Tongue (tissue), 2 donors: ENCODE results near the gene CKAP2L. TPM values are rescaled to one million over a fixed set of nuclear protein-coding genes. Genes with fewer than 3 reads are reported as not detected.
A peak's percentile ranks its signal among the peaks of the same experiment; 100 is the strongest.

Experiments used
- DNase-seq: peaks from one replicate; pipeline ENCODE4 v3.0.0-alpha.2; 2015
- total RNA-seq: library from RNA; depleted of rRNA; stranded (reverse); fragments of >200 nt; gene quantifications from one replicate; pipeline ENCODE4 v1.2.3, GENCODE V29; 2014

Gene CKAP2L
- total RNA-seq, 1 donor from 2014 or later = 35.3 TPM

- DNase-seq = no peak
Observed at GRCh38 chr2:112758711-112759110, 5.7 kb downstream of the CKAP2L start.

- no peak for DNase-seq
Observed at GRCh38 chr2:112757265-112757664, 7.1 kb downstream of the CKAP2L start.

- DNase-seq = no peak
Observed at GRCh38 chr2:112756207-112756606, 8.2 kb downstream of the CKAP2L start.

GRCh38 chr2:112755444-112755843 is 9.0 kb downstream of the CKAP2L start:
- DNase-seq = no peak

GRCh38 chr2:112754564-112754963 is 9.8 kb downstream of the CKAP2L start:
- no peak for DNase-seq

- DNase-seq = no peak
Observed at GRCh38 chr2:112752667-112753066, 11.7 kb downstream of the CKAP2L start.

- no peak for DNase-seq
Observed at GRCh38 chr2:112751451-112752197, 12.8 kb downstream of the CKAP2L start.

GRCh38 chr2:112750560-112750843 is 13.9 kb downstream of the CKAP2L start:
- DNase-seq = no peak

GRCh38 chr2:112749755-112750559 is 14.5 kb downstream of the CKAP2L start:
- DNase-seq = peak; percentile 80

- no peak for DNase-seq
Observed at GRCh38 chr2:112740527-112740926, 23.9 kb downstream of the CKAP2L start.

GRCh38 chr2:112737542-112738232 is 26.7 kb downstream of the CKAP2L start:
- DNase-seq = no peak

- DNase-seq = no peak
Observed at GRCh38 chr2:112733871-112734270, 30.5 kb downstream of the CKAP2L start.

GRCh38 chr2:112733456-112733855 is 31.0 kb downstream of the CKAP2L start:
- no peak for DNase-seq

GRCh38 chr2:112731479-112731878 is 32.9 kb downstream of the CKAP2L start:
- no peak for DNase-seq

GRCh38 chr2:112730791-112731190 is 33.6 kb downstream of the CKAP2L start:
- no peak for DNase-seq

GRCh38 chr2:112730216-112730615 is 34.2 kb downstream of the CKAP2L start:
- no peak for DNase-seq

GRCh38 chr2:112728378-112729175 is 35.8 kb downstream of the CKAP2L start:
- no peak for DNase-seq

- DNase-seq = no peak
Observed at GRCh38 chr2:112728029-112728362, 36.4 kb downstream of the CKAP2L start.

GRCh38 chr2:112727276-112728028 is 37.0 kb downstream of the CKAP2L start:
- no peak for DNase-seq

GRCh38 chr2:112726487-112727190 is 37.8 kb downstream of the CKAP2L start:
- peak; percentile 91 for DNase-seq
